Measurements from ENCODE around the gene FKRP. TPM values are rescaled to one million over a fixed set of nuclear protein-coding genes. Genes with fewer than 3 reads are reported as not detected.
A peak's percentile ranks its signal among the peaks of the same experiment; 100 is the strongest.
"Not testable (repeated sequence)": the region's sequence is repeated elsewhere in the genome, so short reads cannot be mapped to it uniquely, and the experiment has no call there.

The FKRP gene
- total RNA-seq, 1 donor from 2014 or later, result 22.7 TPM

DNA sequence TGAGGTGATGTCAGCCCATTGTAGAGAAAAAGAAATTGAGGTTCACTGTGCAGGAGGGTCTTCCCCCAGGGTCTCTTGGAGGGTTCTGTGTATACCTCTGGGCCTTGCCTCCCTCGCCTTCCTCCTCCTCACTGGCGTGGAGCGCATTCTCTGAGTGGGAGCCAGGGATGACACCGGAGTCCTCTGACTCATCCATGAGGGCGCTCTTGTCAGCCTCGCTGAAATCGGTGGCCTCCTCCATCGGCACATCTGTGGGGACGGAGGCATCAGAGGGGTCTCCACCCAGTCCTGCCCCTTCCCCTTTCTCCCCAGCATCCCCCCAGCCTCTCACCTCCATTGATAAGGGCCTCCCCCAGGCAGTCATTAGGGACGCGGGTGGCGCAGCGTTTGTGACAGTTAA, 45.2 kb upstream of the FKRP start:
- H3K9me3 Mint-ChIP-seq (ENCODE audit: unreplicated experiment), result no peaks in the 10 kb centered on the region
- no peak for DNase-seq (ENCODE audit: low spot score)
- H3K27ac Mint-ChIP-seq (ENCODE audit: unreplicated experiment), result no peak overlapping the region
- H3K4me3 Mint-ChIP-seq (ENCODE audit: unreplicated experiment), result no peak overlapping the region
- TF ChIP-seq, protein P1, sequence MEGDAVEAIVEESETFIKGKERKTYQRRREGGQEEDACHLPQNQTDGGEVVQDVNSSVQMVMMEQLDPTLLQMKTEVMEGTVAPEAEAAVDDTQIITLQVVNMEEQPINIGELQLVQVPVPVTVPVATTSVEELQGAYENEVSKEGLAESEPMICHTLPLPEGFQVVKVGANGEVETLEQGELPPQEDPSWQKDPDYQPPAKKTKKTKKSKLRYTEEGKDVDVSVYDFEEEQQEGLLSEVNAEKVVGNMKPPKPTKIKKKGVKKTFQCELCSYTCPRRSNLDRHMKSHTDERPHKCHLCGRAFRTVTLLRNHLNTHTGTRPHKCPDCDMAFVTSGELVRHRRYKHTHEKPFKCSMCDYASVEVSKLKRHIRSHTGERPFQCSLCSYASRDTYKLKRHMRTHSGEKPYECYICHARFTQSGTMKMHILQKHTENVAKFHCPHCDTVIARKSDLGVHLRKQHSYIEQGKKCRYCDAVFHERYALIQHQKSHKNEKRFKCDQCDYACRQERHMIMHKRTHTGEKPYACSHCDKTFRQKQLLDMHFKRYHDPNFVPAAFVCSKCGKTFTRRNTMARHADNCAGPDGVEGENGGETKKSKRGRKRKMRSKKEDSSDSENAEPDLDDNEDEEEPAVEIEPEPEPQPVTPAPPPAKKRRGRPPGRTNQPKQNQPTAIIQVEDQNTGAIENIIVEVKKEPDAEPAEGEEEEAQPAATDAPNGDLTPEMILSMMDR (IDR thresholded peaks at IDR 0.05; ENCODE audit: unreplicated experiment), result no peak
- peaks cover 47% of the 10 kb centered on the region for H3K36me3 Mint-ChIP-seq (ENCODE audit: low read depth, unreplicated experiment)
- no peaks in the 10 kb centered on the region for H3K4me1 Mint-ChIP-seq (ENCODE audit: unreplicated experiment)
- H3K27me3 Mint-ChIP-seq (ENCODE audit: unreplicated experiment), result peaks cover 17% of the 10 kb centered on the region

DNA sequence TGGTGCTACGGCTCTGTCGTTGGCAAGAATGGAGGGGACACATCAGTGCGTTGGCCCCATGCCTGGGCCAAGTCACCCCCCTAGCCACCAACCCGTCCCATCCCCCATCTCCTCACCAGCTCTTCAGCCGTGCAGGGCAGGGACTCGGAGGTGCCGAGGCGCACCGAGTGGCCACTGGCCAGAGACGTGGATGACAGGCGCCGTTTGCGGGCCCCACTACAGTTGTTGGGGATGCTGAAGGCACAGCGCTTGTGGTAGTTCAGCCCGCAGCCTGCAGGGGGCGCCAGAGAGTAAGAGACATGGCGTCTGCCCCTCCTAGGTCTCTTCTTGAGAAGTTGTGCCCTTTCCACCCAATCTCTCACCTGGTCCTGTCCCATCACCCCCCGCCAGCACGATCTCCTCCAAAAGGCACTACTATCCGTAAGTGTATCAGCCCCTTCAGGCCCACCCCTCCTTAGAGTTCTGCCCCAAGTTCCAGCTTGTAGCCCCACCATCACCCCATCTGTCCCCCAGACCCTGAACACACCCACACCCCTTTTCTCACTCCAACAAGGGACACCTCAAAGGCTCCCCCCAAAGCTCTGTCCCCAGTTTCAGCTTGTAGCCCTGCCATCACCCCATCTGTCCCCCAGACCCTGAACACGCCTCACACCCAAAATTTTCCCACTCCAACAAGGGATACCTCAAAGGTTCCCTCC, 41.3 kb upstream of the FKRP start:
- peak; percentile 91 for DNase-seq (ENCODE audit: low spot score)
- H3K27me3 Mint-ChIP-seq (ENCODE audit: unreplicated experiment), result peaks cover 12% of the 10 kb centered on the region
- H3K4me3 Mint-ChIP-seq (ENCODE audit: unreplicated experiment), result no peak overlapping the region
- H3K9me3 Mint-ChIP-seq (ENCODE audit: unreplicated experiment), result no peaks in the 10 kb centered on the region
- TF ChIP-seq, protein P1 (IDR thresholded peaks at IDR 0.05; ENCODE audit: unreplicated experiment), result peak; percentile 95
- H3K36me3 Mint-ChIP-seq (ENCODE audit: low read depth, unreplicated experiment), result peaks cover 37% of the 10 kb centered on the region
- no peaks in the 10 kb centered on the region for H3K4me1 Mint-ChIP-seq (ENCODE audit: unreplicated experiment)
- no peak overlapping the region for H3K27ac Mint-ChIP-seq (ENCODE audit: unreplicated experiment)

DNA sequence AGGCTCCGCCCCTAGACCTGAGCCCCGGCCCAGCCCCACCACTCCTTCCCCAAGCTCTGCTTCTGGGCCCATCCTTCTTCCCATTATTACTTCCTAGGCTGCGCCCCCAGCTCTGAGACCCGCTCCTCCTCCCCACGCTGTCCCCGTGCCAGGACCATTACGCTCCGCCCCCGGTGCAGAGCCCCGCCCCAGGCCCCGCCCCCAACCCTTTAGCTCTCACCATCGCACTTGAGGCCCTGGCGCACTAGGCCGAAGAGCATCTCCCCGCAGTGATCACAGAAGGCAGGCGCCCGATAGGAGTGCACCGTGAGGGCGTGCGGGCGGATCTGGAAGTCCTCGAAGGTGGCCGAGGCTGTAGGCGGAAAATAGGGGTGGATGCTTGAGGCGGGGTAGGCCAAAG, 35.2 kb upstream of the FKRP start:
- peaks cover 25% of the 10 kb centered on the region for H3K36me3 Mint-ChIP-seq (ENCODE audit: low read depth, unreplicated experiment)
- H3K27me3 Mint-ChIP-seq (ENCODE audit: unreplicated experiment), result peaks cover 18% of the 10 kb centered on the region
- no peaks in the 10 kb centered on the region for H3K9me3 Mint-ChIP-seq (ENCODE audit: unreplicated experiment)
- no peak overlapping the region for H3K4me3 Mint-ChIP-seq (ENCODE audit: unreplicated experiment)
- TF ChIP-seq, protein P1 (IDR thresholded peaks at IDR 0.05; ENCODE audit: unreplicated experiment), result no peak
- DNase-seq (ENCODE audit: low spot score), result no peak
- H3K27ac Mint-ChIP-seq (ENCODE audit: unreplicated experiment), result no peak overlapping the region
- peaks cover 15% of the 10 kb centered on the region for H3K4me1 Mint-ChIP-seq (ENCODE audit: unreplicated experiment)

DNA sequence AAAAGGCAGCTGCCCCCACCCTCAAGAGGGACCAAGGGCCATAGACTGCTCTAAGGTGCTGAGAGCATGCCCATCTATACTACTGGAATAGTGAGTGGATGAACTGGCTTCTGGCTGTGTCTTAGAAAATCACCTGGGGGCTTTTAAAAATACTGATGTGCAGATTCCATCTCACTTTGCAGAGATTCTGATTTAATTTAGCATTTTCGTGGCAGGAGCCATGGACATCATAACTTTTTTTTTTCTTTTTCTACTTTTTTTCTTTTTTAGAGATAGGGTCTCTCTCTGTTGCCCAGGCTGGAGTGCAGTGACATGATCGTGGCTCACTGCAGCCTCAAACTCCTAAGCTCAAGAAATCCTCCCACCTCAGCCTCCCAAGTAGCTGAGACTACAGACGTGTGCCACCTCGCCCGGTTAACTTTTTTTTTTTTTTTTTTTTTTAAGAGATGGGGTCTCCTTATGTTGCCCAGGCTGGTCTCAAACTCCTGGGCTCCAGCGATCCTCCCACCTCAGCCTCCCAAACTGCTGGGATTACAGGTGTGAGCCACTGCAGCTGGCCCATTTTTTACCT, 33.0 kb upstream of the FKRP start:
- H3K27me3 Mint-ChIP-seq (ENCODE audit: unreplicated experiment), result peaks cover 22% of the 10 kb centered on the region
- peak overlapping the region; percentile 31 for H3K4me3 Mint-ChIP-seq (ENCODE audit: unreplicated experiment)
- DNase-seq (ENCODE audit: low spot score); H3K9me3 Mint-ChIP-seq (ENCODE audit: unreplicated experiment); H3K27ac Mint-ChIP-seq (ENCODE audit: unreplicated experiment): not testable (repeated sequence)
- peaks cover 22% of the 10 kb centered on the region for H3K4me1 Mint-ChIP-seq (ENCODE audit: unreplicated experiment)
- H3K36me3 Mint-ChIP-seq (ENCODE audit: low read depth, unreplicated experiment), result peaks cover 19% of the 10 kb centered on the region

DNA sequence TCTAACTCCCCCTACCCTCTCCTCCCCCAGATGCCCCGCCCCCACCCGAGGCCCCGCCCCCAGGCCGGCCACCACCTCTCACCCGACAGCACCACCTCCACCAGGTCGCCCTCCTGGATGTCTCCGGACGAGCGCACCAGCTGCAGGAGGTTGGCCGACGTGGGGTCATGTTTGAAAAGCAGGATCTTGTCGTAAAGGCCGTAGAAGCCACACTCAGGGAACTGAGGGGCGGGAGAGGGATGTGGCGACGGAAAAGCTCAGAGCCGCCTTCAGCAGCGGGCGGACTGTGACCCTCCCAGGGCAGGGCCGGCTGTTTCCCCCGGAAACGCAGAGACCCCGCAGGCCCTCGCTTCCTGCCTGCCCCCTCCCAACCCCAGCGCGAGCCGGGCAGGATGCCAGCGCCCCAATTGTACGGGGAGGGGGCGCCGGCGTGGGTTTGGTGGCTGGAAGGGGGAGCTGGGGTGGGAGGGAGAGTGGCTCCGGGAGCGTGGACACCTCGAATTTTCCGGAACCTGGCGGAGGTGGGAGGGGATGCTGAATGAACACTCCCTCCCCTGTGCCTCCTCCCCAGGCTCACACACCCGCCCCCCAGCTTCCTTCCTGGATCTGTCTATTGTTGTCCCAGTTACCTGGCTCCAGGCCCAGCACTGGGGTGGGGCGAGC, 31.9 kb upstream of the FKRP start:
- H3K4me3 Mint-ChIP-seq (ENCODE audit: unreplicated experiment), result peak overlapping the region; percentile 98
- peaks cover 10% of the 10 kb centered on the region for H3K36me3 Mint-ChIP-seq (ENCODE audit: low read depth, unreplicated experiment)
- TF ChIP-seq, protein P1 (IDR thresholded peaks at IDR 0.05; ENCODE audit: unreplicated experiment), result no peak
- DNase-seq (ENCODE audit: low spot score), result peak; percentile 83
- peaks cover 20% of the 10 kb centered on the region for H3K27me3 Mint-ChIP-seq (ENCODE audit: unreplicated experiment)
- H3K4me1 Mint-ChIP-seq (ENCODE audit: unreplicated experiment), result peaks cover 28% of the 10 kb centered on the region
- peak overlapping the region; percentile 98 for H3K27ac Mint-ChIP-seq (ENCODE audit: unreplicated experiment)
- no peaks in the 10 kb centered on the region for H3K9me3 Mint-ChIP-seq (ENCODE audit: unreplicated experiment)

Data from endothelial cell (in vitro differentiated cells).